K562 (cell line): ENCODE data around the gene OPRL1. TPM values are rescaled to one million over a fixed set of nuclear protein-coding genes. Genes with fewer than 3 reads are reported as not detected.

Source experiments
- ATAC-seq: fragments of 200-7000 bp; cut with Tn5 transposase; 3 replicates; pipeline ENCODE4 v1.9.1; 2020; ENCODE audit warnings: moderate library complexity
- BruUV-seq: library from RNA; stranded (reverse); fragments of 400-500 nt; replicated peaks from 2 replicates; lab custom pipeline; 2021; lab: Mats Ljungman, UMichigan
- CTCF ChIA-PET: fragments of 300-600 bp; formaldehyde crosslinking; extraction: SDS; loops from one replicate; lab custom pipeline; 2021; ENCODE audit warnings: low intra/inter-chr PET ratio; lab: Yijun Ruan, JAX
- POLR2A ChIA-PET: fragments of 300-600, 350-650 bp; sonication (Branson Sonifier 250); formaldehyde crosslinking; extraction: SDS; loops from one replicate; lab custom pipeline; 2021; ENCODE audit warnings: antibody characterized with exemption, inconsistent platforms; lab: Yijun Ruan, JAX
- DNase-seq, 4 experiments: peaks; one replicate each; pipeline versions ENCODE4 v3.0.0 to v3.0.0-alpha.2; 2011 to 2018; ENCODE audit warnings: low spot score in 3 of 4, mixed read lengths in 3 of 4; ENCODE audit errors: extremely low read depth in 1 of 4
- FAIRE-seq: peaks from 2 replicates; lab custom pipeline; 2011; peaks lifted over from hg19 to GRCh38; lab: Jason Lieb, UNC
- H2AFZ ChIP-seq: 2 replicates; pipeline ENCODE4 v1.6.0; 2011; ENCODE audit warnings: low read depth, low read length, control low read depth, inconsistent platforms
- H3K27ac ChIP-seq: fragments of 200-600 bp; 3 replicates; pipeline ENCODE4 v1.8.0; 2011; ENCODE audit warnings: low read depth, mild to moderate bottlenecking, control low read depth, inconsistent platforms, low read length, moderate library complexity, mixed read lengths; ENCODE audit errors: extremely low read depth
- H3K27me3 ChIP-seq, 2 experiments: fragments of 300-600 bp in 1 of 2; 2 replicates in 1 of 2; 3 replicates in 1 of 2; pipeline versions ENCODE4 v1.6.0 to v1.8.0; 2011; ENCODE audit warnings: inconsistent platforms in 2 of 2, low read length in 2 of 2, mild to moderate bottlenecking in 1 of 2, mixed read lengths in 1 of 2, moderate library complexity in 1 of 2; ENCODE audit not compliant: control insufficient read depth in 2 of 2, insufficient read depth in 2 of 2
- H3K36me3 ChIP-seq: fragments of 300-600 bp; 3 replicates; pipeline ENCODE4 v1.8.0; 2011; ENCODE audit warnings: mild to moderate bottlenecking, low read length, inconsistent platforms; ENCODE audit not compliant: control insufficient read depth, insufficient read depth
- H3K4me1 ChIP-seq, 2 experiments: fragments of 200-600 bp in 1 of 2; replicated peaks in 1 of 2; 2 replicates in 1 of 2; 3 replicates in 1 of 2; pipeline versions ENCODE4 v1.5.1 to v1.8.0; 2011; ENCODE audit warnings: inconsistent platforms in 2 of 2, low read length in 2 of 2, mild to moderate bottlenecking in 1 of 2, mixed read lengths in 1 of 2, moderate library complexity in 1 of 2; ENCODE audit not compliant: control insufficient read depth in 2 of 2, insufficient read depth in 2 of 2
- H3K4me2 ChIP-seq: 2 replicates; pipeline ENCODE4 v1.6.1; 2011; ENCODE audit warnings: low read length, control low read depth, inconsistent platforms, mixed read lengths; ENCODE audit not compliant: insufficient read depth
- H3K4me3 ChIP-seq: fragments of 200-600 bp; sonication (generic), shearing (Covaris generic); 2 replicates; pipeline ENCODE4 v1.5.1; 2016; ENCODE audit warnings: control low read depth, inconsistent platforms
- H3K79me2 ChIP-seq: fragments of 200-600 bp; 3 replicates; pipeline ENCODE4 v1.8.0; 2011; ENCODE audit warnings: low read length, inconsistent platforms; ENCODE audit not compliant: control insufficient read depth, insufficient read depth
- H3K9ac ChIP-seq, 2 experiments: 2 replicates each; pipeline versions ENCODE4 v1.6.0 to v1.6.1; 2011; ENCODE audit warnings: low read depth in 2 of 2, low read length in 2 of 2, control low read depth in 1 of 2, inconsistent platforms in 1 of 2, mild to moderate bottlenecking in 1 of 2, mixed read lengths in 1 of 2; ENCODE audit not compliant: insufficient read depth in 1 of 2
- H3K9me1 ChIP-seq: one replicate; pipeline ENCODE4 v1.6.0; 2011; ENCODE audit warnings: inconsistent platforms, mild to moderate bottlenecking, low read length, moderate library complexity; ENCODE audit not compliant: control insufficient read depth, insufficient read depth
- H3K9me3 ChIP-seq: replicated peaks from 2 replicates; pipeline ENCODE4 v1.5.1; 2011; ENCODE audit warnings: low read depth, low read length, inconsistent platforms; ENCODE audit not compliant: control insufficient read depth, insufficient read depth
- H4K20me1 ChIP-seq: replicated peaks from 2 replicates; pipeline ENCODE4 v1.6.1; 2011; ENCODE audit warnings: low read length, inconsistent platforms, mixed read lengths; ENCODE audit not compliant: control insufficient read depth, insufficient read depth
- BHLHE40 ChIP-seq: IDR thresholded peaks from 2 replicates; pipeline ENCODE4 v1.6.1; 2011; ENCODE audit warnings: low read length, improper control_type of control experiment
- FOSL1 ChIP-seq: fragments of 200-800 bp; sonication (Bioruptor generic); conservative IDR thresholded peaks from 2 replicates; pipeline ENCODE4 v1.6.1; 2016; ENCODE audit warnings: missing genetic modification characterization, missing compliant biosample characterization
- LEF1 ChIP-seq: fragments of 450-650 bp; IDR thresholded peaks from 2 replicates; pipeline ENCODE4 v1.6.1; 2016; ENCODE audit warnings: mild to moderate bottlenecking
- MAX ChIP-seq: sonication (generic); formaldehyde crosslinking; IDR thresholded peaks from 2 replicates; pipeline ENCODE4 v1.9.0; 2022; ENCODE audit warnings: mild to moderate bottlenecking, missing genetic modification reagents
- RBM39 ChIP-seq: fragments of 200-400 bp; formaldehyde crosslinking; optimal IDR thresholded peaks from 2 replicates; pipeline ENCODE3; 2018; ENCODE audit warnings: low read depth, low read length
- SNRNP70 ChIP-seq: fragments of 200-400 bp; formaldehyde crosslinking; optimal IDR thresholded peaks from 2 replicates; pipeline ENCODE3; 2017; ENCODE audit warnings: low read depth, low read length
- SRSF7 ChIP-seq: fragments of 200-400 bp; formaldehyde crosslinking; optimal IDR thresholded peaks from 2 replicates; pipeline ENCODE3; 2017; ENCODE audit warnings: mild to moderate bottlenecking, low read depth, low read length
- ZBTB2 ChIP-seq: fragments of 450-650 bp; IDR thresholded peaks from 2 replicates; pipeline ENCODE4 v1.6.1; 2016; ENCODE audit warnings: antibody characterized with exemption
- ZBTB7A ChIP-seq: IDR thresholded peaks from 2 replicates; pipeline ENCODE4 v1.6.1; 2011; ENCODE audit warnings: low read depth, mild to moderate bottlenecking, low read length, moderate library complexity, borderline replicate concordance; ENCODE audit not compliant: control insufficient read depth
- ZNF133 ChIP-seq: fragments of 250-450 bp; sonication (Bioruptor Pico); IDR thresholded peaks from 2 replicates; pipeline ENCODE4 v1.4.0; 2020; ENCODE audit warnings: mild to moderate bottlenecking
- ZNF232 ChIP-seq: sonication (generic); formaldehyde crosslinking; IDR thresholded peaks from 2 replicates; pipeline ENCODE4 v1.8.0; 2022; ENCODE audit warnings: mild to moderate bottlenecking, missing genetic modification reagents
- ZNF655 ChIP-seq: fragments of 250-450 bp; sonication (Bioruptor Pico); IDR thresholded peaks from 2 replicates; pipeline ENCODE4 v1.5.0; 2021
- WGBS: fragments of 100-300 bp; shearing (Covaris generic); methylation state at CpG from one replicate; pipeline ENCODE4 v1.1.6; 2016; ENCODE audit warnings: low coverage, mixed read lengths; ENCODE audit not compliant: insufficient coverage; ENCODE audit errors: missing lambda C conversion rate; 5-methylcytosine and 5-hydroxymethylcytosine counted together
- in situ Hi-C: fragments of 300-500 bp; cut with MboI; formaldehyde crosslinking; loops from 4 replicates; pipeline ENCODE4 v1.15.0; 2018; ENCODE audit warnings: inconsistent platforms, mixed read lengths
- intact Hi-C: fragments of 100-400 bp; cut with micrococcal nuclease; formaldehyde crosslinking; loops from 2 replicates; pipeline ENCODE4 v1.14.2; 2022
- polyA plus RNA-seq, 8 experiments: library from polyadenylated mRNA; depleted of rRNA in 4 of 8; stranded (reverse) in 5 of 8; unstranded in 3 of 8; fragments of >200 nt; fragmentation: Nextera tagmentation in 2 of 8; fragmentation: Illumina TruSeq in 1 of 8; extraction: Ambion mirVana in 2 of 8; extraction: Trizol in 1 of 8; gene quantifications; 2 replicates each; pipeline versions ENCODE4 v1.2.1 to v1.2.3, GENCODE V29; 2011 to 2014; ENCODE audit warnings: inconsistent platforms in 1 of 8, missing spikeins in 1 of 8
- total RNA-seq, 7 experiments: library from RNA; depleted of rRNA in 6 of 7; stranded (reverse); fragments of >200 nt in 6 of 7; fragmentation: Illumina TruSeq in 2 of 7; extraction: Trizol in 2 of 7; gene quantifications; 2 replicates each; pipeline versions ENCODE4 v1.2.1 to v1.2.3, GENCODE V29; 2011 to 2021; ENCODE audit warnings: low replicate concordance in 1 of 7

OPRL1 gene
- total and polyA plus RNA-seq, 9 of the 15 experiments (the other 6 are each of a cell fraction or from before 2014, with no cell fraction given) = 0.06 to 0.33 (median 0.11) TPM; not detected in 2

GRCh38 chr20:64092258-64093012 lies 12.6 kb downstream of the OPRL1 start:
- Histone ChIP-seq H3K79me2 (no peaks in the 10 kb centered on the region), H3K27me3 (0 out of 5 replicates have a peak, but pooled peaks cover 0 to 8% of the 10 kb centered on the region in 2 experiments), H4K20me1 (peaks cover 9% of the 10 kb centered on the region; the same call in 1 of the 2 replicates), H3K4me3 (no peak overlapping the region), H3K27ac (no peak overlapping the region), H3K36me3 (no peaks in the 10 kb centered on the region), H2AFZ (no peak overlapping the region), H3K9me3 (peaks cover 2% of the 10 kb centered on the region; the same call in 1 of the 2 replicates), H3K4me2 (no peak overlapping the region), H3K9me1 (no peaks in the 10 kb centered on the region), H3K4me1 (peaks cover 0 to 26% of the 10 kb centered on the region in 2 experiments; a peak in 2 of 5 replicates), H3K9ac (peak overlapping the region in 1 of 2 experiments; percentile 32; a peak in 1 of 4 replicates)
- intact Hi-C loops = no loop called here
- TF ChIP-seq BHLHE40 = 0 out of 2 replicates have a peak, but pooled peaks have one; percentile 11
- no peak for TF ChIP-seq ZNF232 (CRISPR knock-in tag)
- no peak for TF ChIP-seq ZNF133
- TF ChIP-seq LEF1 = no peak
- TF ChIP-seq ZNF655 (CRISPR knock-in tag) = no peak
- TF ChIP-seq FOSL1 (tag) = no peak
- no peak for TF ChIP-seq SRSF7
- no peak for TF ChIP-seq RBM39
- TF ChIP-seq SNRNP70 = no peak
- TF ChIP-seq ZBTB2 = no peak
- peak; percentile 61 for TF ChIP-seq MAX (CRISPR knock-in tag)
- TF ChIP-seq ZBTB7A = no peak
- ATAC-seq = peak; percentile 15; the same call in 1 of the 3 replicates
- 1% methylated on average over 26 of the region's 27 CpGs for WGBS
- CTCF ChIA-PET = no interaction called here
- DNase-seq = no peak
- in situ Hi-C loops = no loop called here
- FAIRE-seq = no peak
- POLR2A ChIA-PET = no interaction called here
- BruUV-seq = no TSS peak
